ENCODE measurements around the gene RGS13.

DNA sequence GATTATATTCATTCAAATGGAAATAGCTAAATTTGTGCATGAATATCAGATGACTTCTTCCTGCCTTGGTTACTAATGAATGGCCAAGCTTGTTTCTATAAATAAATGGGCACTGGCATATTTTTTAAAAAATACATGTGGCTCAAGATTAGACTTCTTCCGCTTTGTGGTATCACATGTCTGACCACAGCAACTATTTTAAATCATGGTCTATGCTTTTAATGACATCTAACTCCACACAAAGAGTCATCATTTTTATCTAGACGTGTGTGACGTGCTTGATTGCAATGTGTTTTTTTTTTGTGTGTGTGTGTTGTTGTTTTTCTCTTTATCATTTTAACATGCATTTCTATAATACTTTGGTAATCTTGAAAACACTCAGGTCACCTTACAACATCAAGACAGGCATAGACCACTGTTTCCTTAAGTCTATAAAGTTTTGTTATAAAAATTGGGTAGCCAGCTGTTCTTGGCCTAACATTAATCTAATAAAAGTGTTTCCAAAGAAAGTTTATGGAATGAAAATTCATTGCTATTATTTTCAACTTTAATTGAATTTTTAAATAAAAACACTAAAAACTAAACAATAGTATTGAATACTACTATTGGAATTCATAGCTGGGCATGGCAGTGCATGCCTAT lies 30.8 kb upstream of the RGS13 start:
- TF ChIP-seq, protein P1, sequence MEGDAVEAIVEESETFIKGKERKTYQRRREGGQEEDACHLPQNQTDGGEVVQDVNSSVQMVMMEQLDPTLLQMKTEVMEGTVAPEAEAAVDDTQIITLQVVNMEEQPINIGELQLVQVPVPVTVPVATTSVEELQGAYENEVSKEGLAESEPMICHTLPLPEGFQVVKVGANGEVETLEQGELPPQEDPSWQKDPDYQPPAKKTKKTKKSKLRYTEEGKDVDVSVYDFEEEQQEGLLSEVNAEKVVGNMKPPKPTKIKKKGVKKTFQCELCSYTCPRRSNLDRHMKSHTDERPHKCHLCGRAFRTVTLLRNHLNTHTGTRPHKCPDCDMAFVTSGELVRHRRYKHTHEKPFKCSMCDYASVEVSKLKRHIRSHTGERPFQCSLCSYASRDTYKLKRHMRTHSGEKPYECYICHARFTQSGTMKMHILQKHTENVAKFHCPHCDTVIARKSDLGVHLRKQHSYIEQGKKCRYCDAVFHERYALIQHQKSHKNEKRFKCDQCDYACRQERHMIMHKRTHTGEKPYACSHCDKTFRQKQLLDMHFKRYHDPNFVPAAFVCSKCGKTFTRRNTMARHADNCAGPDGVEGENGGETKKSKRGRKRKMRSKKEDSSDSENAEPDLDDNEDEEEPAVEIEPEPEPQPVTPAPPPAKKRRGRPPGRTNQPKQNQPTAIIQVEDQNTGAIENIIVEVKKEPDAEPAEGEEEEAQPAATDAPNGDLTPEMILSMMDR (conservative IDR thresholded peaks at IDR 0.05; ENCODE audit: low read length) = no peak
- no peak for TF ChIP-seq EZH2phosphoT487 (IDR thresholded peaks at IDR 0.05; ENCODE audit: borderline replicate concordance)
